ENCODE measurements around the gene TRAF5.
"Not testable (repeated sequence)": the region's sequence is repeated elsewhere in the genome, so short reads cannot be mapped to it uniquely, and the experiment has no call there.

TRAF5 gene

GRCh38 chr1:211347077-211347844, 20.6 kb downstream of the TRAF5 start:
- no peak for DNase-seq (ENCODE audit: low read depth)

DNA sequence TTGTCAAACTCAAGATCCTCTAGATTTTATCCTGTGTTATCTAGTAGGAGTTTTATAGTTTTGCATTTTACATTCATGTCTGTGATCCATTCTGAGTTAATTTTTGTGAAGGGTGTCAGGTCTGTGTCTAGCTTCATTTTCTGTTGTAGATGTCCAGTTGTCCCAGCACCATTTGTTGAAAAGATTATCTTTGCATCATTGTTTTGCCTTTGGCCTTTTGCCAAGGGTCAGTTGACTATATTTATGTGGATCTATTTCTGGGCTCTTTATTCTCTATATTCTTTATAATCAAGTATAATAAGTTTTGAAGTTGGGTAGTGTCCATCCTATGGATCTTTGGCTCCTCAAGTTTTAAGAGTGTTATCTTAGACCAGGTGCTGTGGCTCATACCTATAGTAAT, 21.9 kb downstream of the TRAF5 start:
- no peak for DNase-seq (ENCODE audit: low read depth)

- DNase-seq (ENCODE audit: low read depth), result no peak
Observed at GRCh38 chr1:211349741-211350140, 23.1 kb downstream of the TRAF5 start.

GRCh38 chr1:211352055-211352454, 25.4 kb downstream of the TRAF5 start:
- DNase-seq (ENCODE audit: low read depth), result not testable (repeated sequence)

DNA sequence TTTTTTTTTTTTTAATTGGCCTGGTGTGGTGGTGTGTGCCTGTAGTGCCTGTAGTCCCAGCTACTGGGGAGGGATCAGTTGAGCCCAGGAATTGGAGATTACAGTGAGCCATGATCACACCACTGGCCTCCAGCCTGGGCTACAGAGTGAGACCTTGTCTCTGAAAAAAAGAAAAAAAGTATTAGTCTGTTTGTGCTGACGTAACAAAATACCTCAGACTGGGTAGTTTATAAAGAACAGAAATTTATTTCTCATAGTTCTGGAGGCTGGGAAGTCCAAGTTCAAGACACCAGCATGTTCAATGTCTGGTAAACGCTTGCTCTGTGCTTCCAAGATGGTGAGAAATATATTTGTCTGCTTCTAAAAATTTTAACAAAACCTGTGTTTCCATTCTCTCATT, 25.8 kb downstream of the TRAF5 start:
- no peak for DNase-seq (ENCODE audit: low read depth)

- no peak for DNase-seq (ENCODE audit: low read depth)
Observed at GRCh38 chr1:211352985-211353515, 26.4 kb downstream of the TRAF5 start.

GRCh38 chr1:211353562-211354212, 27.1 kb downstream of the TRAF5 start:
- DNase-seq (ENCODE audit: low read depth), result no peak

DNA sequence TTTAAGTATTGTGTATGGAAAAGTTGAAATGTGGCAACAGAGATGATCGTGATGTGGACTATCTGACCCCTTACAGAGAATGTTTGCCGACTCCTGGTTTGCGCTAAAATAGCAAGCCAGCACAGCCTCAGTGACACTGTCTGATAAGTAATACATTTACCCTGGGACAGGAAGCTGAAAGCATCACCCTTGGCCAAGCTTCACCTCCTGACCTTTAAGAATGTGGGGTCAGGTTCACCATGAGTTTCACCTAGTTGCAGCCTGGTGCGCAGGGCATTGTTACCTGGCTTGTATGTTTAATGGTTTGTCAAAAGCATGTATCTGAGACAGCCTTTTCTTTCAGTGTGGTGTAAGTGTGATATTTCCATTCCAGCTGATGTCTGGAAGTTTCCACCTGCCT, 29.2 kb downstream of the TRAF5 start:
- no peak for DNase-seq (ENCODE audit: low read depth)

- DNase-seq (ENCODE audit: low read depth), result peak; percentile 32
Observed at GRCh38 chr1:211356723-211357407, 30.2 kb downstream of the TRAF5 start.

DNA sequence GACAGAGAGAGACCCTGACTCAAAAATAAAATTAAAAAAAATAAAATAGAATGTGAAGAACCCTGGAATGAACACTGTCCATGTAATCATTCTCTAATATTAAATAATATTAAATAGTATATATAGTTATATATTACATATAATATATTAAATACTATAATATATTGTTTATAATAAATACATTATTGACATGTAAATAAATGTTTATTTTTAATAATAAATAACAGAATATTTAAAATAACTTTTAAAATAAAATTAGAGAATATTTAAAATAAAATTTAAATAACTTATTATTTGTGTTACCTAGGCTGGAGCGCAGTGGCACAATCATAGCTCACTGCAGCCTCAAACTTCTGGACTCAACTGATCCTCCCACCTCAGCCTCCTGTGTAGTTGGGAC, 32.1 kb downstream of the TRAF5 start:
- no peak for DNase-seq (ENCODE audit: low read depth)

GRCh38 chr1:211359876-211360275, 33.2 kb downstream of the TRAF5 start:
- DNase-seq (ENCODE audit: low read depth), result no peak

- DNase-seq (ENCODE audit: low read depth), result no peak
Observed at GRCh38 chr1:211361202-211361601, 34.6 kb downstream of the TRAF5 start.

GRCh38 chr1:211369640-211370039, 43.0 kb downstream of the TRAF5 start:
- DNase-seq (ENCODE audit: low read depth), result no peak

GRCh38 chr1:211370669-211371068, 44.0 kb downstream of the TRAF5 start:
- DNase-seq (ENCODE audit: low read depth), result no peak

DNA sequence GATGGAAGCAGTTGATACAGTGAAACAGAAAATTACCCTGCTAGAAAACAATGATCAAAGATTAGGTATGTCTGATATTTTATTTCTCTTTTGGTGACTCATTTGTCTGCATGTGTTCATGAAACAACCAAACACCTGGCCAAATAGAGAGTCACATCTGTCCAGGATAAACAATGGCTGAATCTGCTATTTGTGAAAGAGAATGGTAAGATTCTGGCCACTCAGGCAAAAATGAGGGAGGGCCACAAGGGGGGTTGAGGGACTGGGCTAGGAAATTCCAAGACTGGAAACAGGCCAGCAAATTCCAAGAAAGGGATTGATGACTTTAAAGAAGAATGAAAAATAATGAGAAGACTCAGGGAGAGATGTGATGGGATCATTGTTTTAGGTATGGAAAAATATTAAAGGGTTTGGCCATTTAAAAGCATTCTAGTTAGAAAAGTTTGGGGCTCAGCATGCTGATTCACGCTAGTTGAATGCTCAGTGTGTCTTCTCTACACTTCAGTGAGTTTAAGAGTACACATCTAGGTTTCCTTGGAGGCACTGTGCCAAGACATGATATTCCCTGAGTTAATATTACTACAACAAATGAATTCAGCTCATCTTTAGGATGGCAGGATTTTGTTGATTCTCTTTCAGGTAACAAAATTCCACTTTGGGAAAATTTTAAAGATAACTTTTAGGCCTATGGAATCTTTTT, 44.9 kb downstream of the TRAF5 start:
- no peak for DNase-seq (ENCODE audit: low read depth)

DNA sequence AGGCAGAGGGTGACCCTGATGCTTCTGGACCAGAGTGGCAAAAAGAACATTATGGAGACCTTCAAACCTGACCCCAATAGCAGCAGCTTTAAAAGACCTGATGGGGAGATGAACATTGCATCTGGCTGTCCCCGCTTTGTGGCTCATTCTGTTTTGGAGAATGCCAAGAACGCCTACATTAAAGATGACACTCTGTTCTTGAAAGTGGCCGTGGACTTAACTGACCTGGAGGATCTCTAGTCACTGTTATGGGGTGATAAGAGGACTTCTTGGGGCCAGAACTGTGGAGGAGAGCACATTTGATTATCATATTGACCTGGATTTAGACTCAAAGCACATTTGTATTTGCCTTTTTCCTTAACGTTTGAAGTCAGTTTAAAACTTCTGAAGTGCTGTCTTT, 45.8 kb downstream of the TRAF5 start:
- no peak for DNase-seq (ENCODE audit: low read depth)

DNA sequence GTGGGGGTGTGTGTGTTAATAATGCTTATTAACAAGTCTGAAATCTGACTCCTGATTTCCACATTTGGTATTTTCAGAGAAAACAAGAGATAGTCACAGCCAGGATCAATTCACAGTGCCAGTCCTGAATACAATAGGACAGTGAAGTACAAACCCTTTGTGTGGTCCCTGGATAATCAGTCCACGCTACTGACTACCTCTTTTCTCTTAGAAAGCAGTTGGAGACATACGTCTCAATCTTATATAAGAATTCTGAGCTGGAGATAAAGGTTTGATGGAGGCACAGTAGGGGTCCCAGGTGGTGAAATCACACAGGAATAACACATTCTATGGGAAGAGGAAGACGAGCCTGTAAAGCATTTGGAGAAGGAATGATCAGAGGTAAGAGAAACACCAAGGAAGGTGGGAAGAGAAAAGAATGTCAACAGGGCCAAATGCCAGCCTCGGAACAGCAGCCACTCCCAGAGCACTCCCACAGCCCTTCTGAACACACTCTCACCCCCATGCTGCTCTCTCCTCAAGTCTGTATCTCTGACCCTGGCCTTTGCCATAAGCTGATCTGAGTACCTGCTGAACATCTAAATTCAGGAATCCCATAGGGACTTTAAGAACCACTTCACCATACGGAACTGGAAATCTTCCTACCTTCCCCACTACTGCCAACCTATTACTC, 48.6 kb downstream of the TRAF5 start:
- no peak for DNase-seq (ENCODE audit: low read depth)

- DNase-seq (ENCODE audit: low read depth), result no peak
Observed at GRCh38 chr1:211375949-211376348, 49.3 kb downstream of the TRAF5 start.

DNA sequence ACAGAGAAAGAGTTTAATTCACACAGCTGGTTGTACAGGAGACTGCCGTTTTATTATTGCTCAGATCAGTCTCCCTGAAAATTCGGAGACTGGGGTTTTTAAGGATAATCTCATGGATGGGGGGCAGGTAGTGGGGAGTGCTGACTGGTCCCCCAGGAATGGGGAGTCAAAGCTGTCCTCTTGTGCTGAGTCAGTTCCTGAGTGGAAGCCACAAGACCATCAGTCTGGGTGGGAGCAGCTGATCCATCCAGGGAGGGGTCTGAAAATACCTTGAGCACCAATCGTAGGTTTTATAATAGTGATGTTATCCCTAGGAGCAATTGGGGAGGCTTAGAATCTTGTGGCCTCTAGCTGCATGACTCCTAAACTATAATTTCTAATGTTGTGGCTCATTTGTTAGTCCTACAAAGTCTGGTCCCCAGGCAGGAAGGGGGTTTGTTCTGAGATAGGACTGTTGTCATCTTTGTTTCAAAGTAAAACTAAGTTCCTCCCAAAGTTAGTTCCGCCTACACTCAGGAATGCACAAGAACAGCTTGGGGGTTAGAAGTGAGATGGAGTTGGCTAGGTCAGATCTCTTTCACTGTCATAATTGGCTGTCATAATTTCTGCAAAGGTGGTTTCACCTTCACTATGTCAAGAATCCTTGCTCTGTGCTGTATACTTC, 50.3 kb downstream of the TRAF5 start:
- no peak for DNase-seq (ENCODE audit: low read depth)

DNA sequence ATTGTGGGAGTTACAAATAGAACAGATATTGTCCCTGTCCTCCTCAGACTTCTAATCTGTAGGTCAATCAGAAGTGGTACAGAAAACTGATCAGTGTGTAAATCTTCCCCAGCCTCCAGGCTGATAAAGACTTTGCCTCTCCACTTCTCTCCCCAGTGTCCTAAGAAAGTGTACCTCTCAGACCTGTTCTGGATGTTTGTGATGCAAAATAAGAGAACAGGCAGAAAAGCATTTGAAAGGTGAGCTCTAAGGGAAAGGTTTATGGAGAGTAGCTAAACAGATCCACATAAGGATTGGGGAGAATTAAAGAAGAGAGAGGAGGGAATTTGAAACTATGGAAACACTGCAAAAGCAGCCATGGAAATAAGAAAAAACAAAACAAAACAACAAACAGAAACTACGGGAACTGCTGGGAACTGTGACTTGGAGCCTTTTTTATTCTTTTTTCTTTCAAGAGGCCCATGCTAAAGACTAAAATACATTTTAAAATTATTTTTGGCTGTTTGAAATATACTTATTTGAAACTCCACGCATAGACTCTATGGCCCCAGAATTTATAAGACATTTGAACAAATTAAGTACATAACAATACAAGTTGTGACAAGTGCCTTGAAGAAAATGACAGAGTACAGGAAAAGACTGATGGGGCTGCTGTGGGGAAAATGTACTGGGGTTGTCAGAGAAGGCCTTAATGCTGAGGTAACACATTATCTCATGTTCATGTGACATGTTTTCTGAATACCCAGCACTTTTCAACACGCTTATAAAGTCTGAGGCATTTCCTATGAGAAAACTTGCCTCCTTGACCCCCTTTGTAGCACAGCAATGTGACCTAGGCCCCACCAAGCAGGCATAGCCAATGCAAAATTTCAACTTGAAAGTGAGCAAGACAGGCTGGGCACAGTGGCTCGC, 51.2 kb downstream of the TRAF5 start:
- DNase-seq (ENCODE audit: low read depth), result no peak
